ENCODE results near the gene UVRAG. TPM values are rescaled to one million over a fixed set of nuclear protein-coding genes. Genes with fewer than 3 reads are reported as not detected.
A peak's percentile ranks its signal among the peaks of the same experiment; 100 is the strongest.
"Not testable (repeated sequence)": the region's sequence is repeated elsewhere in the genome, so short reads cannot be mapped to it uniquely, and the experiment has no call there.

The UVRAG gene
- total RNA-seq, 1 experiment from 2014 or later = 13.0 TPM

- Histone ChIP-seq H3K9me3 (ENCODE audit: low read length) (no peaks in the 10 kb centered on the region), H3K4me2 (ENCODE audit: low read length) (no peak overlapping the region), H3K36me3 (ENCODE audit: low read depth, low read length) (no peaks in the 10 kb centered on the region), H2AFZ (ENCODE audit: low read length) (no peak overlapping the region), H3K4me1 (ENCODE audit: insufficient read depth, low read length) (peaks cover 21% of the 10 kb centered on the region), H3F3A (ENCODE audit: low read length, unreplicated experiment) (no peaks in the 10 kb centered on the region), H3K27me3 (ENCODE audit: low read length) (no peaks in the 10 kb centered on the region), H4K20me1 (ENCODE audit: low read length) (no peaks in the 10 kb centered on the region), H3K27ac (ENCODE audit: low read length) (no peak overlapping the region), H3K9me2 (replicated peaks; ENCODE audit: low read length) (no peaks in the 10 kb centered on the region), H3K79me2 (ENCODE audit: low read length) (no peaks in the 10 kb centered on the region), H3K9ac (ENCODE audit: low read length) (no peak overlapping the region), H3K4me3 (ENCODE audit: low read length) (no peak overlapping the region)
- ATAC-seq (no peak), DNase-seq (no peak)
- no TSS peak for BruUV-seq (replicated peaks)
- intact Hi-C loops (cut with micrococcal nuclease) = no loop called here
- TF ChIP-seq CTCF (conservative IDR thresholded peaks at IDR 0.05; ENCODE audit: low read depth, low read length) (no peak), EZH2phosphoT487 (IDR thresholded peaks at IDR 0.05; ENCODE audit: borderline replicate concordance, low read length) (no peak), EZH2 (IDR thresholded peaks at IDR 0.05; ENCODE audit: low read length, unreplicated experiment) (no peak)
- POLR2A ChIA-PET (ENCODE audit: unreplicated experiment) = no interaction called here
- CTCF ChIA-PET = no interaction called here
Measured at GRCh38 chr11:76077575-76078150, 262.7 kb downstream of the UVRAG start.

- H3K36me3 ChIP-seq (ENCODE audit: low read depth, low read length); H3K27ac ChIP-seq (ENCODE audit: low read length); H3F3A ChIP-seq (ENCODE audit: low read length, unreplicated experiment); H3K4me2 ChIP-seq (ENCODE audit: low read length); H3K4me3 ChIP-seq (ENCODE audit: low read length); POLR2A ChIA-PET (ENCODE audit: unreplicated experiment); H3K9ac ChIP-seq (ENCODE audit: low read length); BruUV-seq (replicated peaks); H3K9me2 ChIP-seq (replicated peaks; ENCODE audit: low read length); DNase-seq; H2AFZ ChIP-seq (ENCODE audit: low read length); CTCF ChIA-PET; ATAC-seq; H4K20me1 ChIP-seq (ENCODE audit: low read length); H3K9me3 ChIP-seq (ENCODE audit: low read length); H3K79me2 ChIP-seq (ENCODE audit: low read length); H3K27me3 ChIP-seq (ENCODE audit: low read length): not testable (repeated sequence)
- H3K4me1 ChIP-seq (ENCODE audit: insufficient read depth, low read length) = peaks cover 15% of the 10 kb centered on the region
- intact Hi-C loops (cut with micrococcal nuclease) = loop anchor here (5.0 to 10.0 kb wide), 2 partner anchors 49 to 64 kb away; no protein-coding TSS in a partner anchor
Measured at GRCh38 chr11:76081084-76081483, 266.1 kb downstream of the UVRAG start.

GRCh38 chr11:76083563-76084451 lies 268.8 kb downstream of the UVRAG start:
- Histone ChIP-seq H3K4me3 (ENCODE audit: low read length) (no peak overlapping the region; the same call in 1 of the 2 replicates), H3K9me2 (replicated peaks; ENCODE audit: low read length) (no peaks in the 10 kb centered on the region), H3K79me2 (ENCODE audit: low read length) (no peaks in the 10 kb centered on the region), H3K27me3 (ENCODE audit: low read length) (no peaks in the 10 kb centered on the region), H3K27ac (ENCODE audit: low read length) (peak overlapping the region; percentile 14), H3K4me1 (ENCODE audit: insufficient read depth, low read length) (peaks cover 14% of the 10 kb centered on the region), H3F3A (ENCODE audit: low read length, unreplicated experiment) (no peaks in the 10 kb centered on the region), H2AFZ (ENCODE audit: low read length) (no peak overlapping the region), H3K4me2 (ENCODE audit: low read length) (peak overlapping the region; percentile 26), H3K9ac (ENCODE audit: low read length) (no peak overlapping the region), H3K36me3 (ENCODE audit: low read depth, low read length) (no peaks in the 10 kb centered on the region), H4K20me1 (ENCODE audit: low read length) (no peaks in the 10 kb centered on the region), H3K9me3 (ENCODE audit: low read length) (no peaks in the 10 kb centered on the region)
- intact Hi-C loops (cut with micrococcal nuclease) = loop anchor here (5.0 to 10.0 kb wide), 2 partner anchors 52 to 61 kb away; no protein-coding TSS in a partner anchor
- ATAC-seq (peak; percentile 58), DNase-seq (peak; percentile 67)
- no peak for TF ChIP-seq EZH2 (IDR thresholded peaks at IDR 0.05; ENCODE audit: low read length, unreplicated experiment)
- no peak for TF ChIP-seq CTCF (conservative IDR thresholded peaks at IDR 0.05; ENCODE audit: low read depth, low read length)
- no peak for TF ChIP-seq EZH2phosphoT487 (IDR thresholded peaks at IDR 0.05; ENCODE audit: borderline replicate concordance, low read length)
- no TSS peak for BruUV-seq (replicated peaks)
- ChIA-PET CTCF (no interaction called here), POLR2A (ENCODE audit: unreplicated experiment) (no interaction called here)

Measured in PC-3 (cell line).